ENCODE results near the gene KCNE2. TPM values are rescaled to one million over a fixed set of nuclear protein-coding genes. Genes with fewer than 3 reads are reported as not detected.
"Not testable (repeated sequence)": the region's sequence is repeated elsewhere in the genome, so short reads cannot be mapped to it uniquely, and the experiment has no call there.

KCNE2 gene
- total and polyA plus RNA-seq, 2 donors (not counting 1 experiment from before 2014, with no cell fraction given) = not detected

GRCh38 chr21:34404742-34405141, 40.9 kb downstream of the KCNE2 start:
- H3K27ac Mint-ChIP-seq; H4K20me1 ChIP-seq (ENCODE audit: control insufficient read depth, insufficient read depth, low read length, poor library complexity, severe bottlenecking); ATAC-seq (ENCODE audit: low read depth); H2AFZ ChIP-seq (ENCODE audit: insufficient read depth, low read depth, low read length, poor library complexity, severe bottlenecking); H3K79me2 ChIP-seq (ENCODE audit: control insufficient read depth, insufficient read depth, low read length); H3K36me3 ChIP-seq (replicated peaks in 1 of 2; ENCODE audit: control extremely low read depth in 1 of 2, control insufficient read depth in 1 of 2, extremely low read depth in 1 of 2, insufficient read depth in 2 of 2, low read length in 1 of 2); H3K27me3 ChIP-seq (replicated peaks in 1 of 4; ENCODE audit: control extremely low read depth in 1 of 4, control insufficient read depth in 3 of 4, insufficient read depth in 4 of 4, low read length in 3 of 4); H3K4me3 ChIP-seq (ENCODE audit: control extremely low read depth in 1 of 5, extremely low read depth in 1 of 5, insufficient read depth in 1 of 5, low read depth in 2 of 5, low read length in 4 of 5); H3K9me3 ChIP-seq (ENCODE audit: control extremely low read depth in 1 of 3, control insufficient read depth in 2 of 3, insufficient read depth in 1 of 3, low read length in 2 of 3); POLR2A ChIA-PET; H3K27me3 Mint-ChIP-seq; H3K9me3 Mint-ChIP-seq (ENCODE audit: insufficient read depth); DNase-seq; CTCF ChIA-PET; intact Hi-C loops (cut with micrococcal nuclease); H3K27ac ChIP-seq (ENCODE audit: low read length in 2 of 2); H3K4me1 Mint-ChIP-seq; H3K4me1 ChIP-seq (ENCODE audit: control insufficient read depth in 2 of 2, insufficient read depth in 2 of 2, low read length in 2 of 2); H3K4me3 Mint-ChIP-seq; H3K4me2 ChIP-seq (replicated peaks; ENCODE audit: low read depth, low read length, poor library complexity, severe bottlenecking); H3K9ac ChIP-seq (ENCODE audit: low read length): not testable (repeated sequence)
- no CpG with 5 or more reads among the region's 5 CpGs for WGBS (ENCODE audit: insufficient coverage)

DNA sequence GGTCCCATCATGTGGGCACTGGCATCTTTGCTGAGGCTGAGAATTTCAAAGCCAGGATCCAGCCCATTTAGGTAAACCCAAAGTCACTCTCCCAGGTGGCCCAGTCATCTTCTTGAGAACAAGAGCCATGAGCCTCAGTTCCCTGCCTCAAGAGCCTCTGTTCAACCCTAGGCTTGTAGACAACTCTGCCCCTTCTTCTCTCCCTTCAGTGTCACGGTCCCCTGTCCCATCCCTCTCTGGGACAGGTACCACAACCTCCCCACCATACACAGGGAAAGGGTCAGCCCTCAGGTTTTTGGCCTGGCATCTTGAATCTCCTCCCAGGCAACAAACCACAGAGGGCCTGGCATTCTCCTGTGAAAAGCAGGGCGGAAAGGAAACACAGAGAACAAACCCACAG, 41.9 kb downstream of the KCNE2 start:
- H3K4me2 ChIP-seq (replicated peaks; ENCODE audit: low read depth, low read length, poor library complexity, severe bottlenecking); intact Hi-C loops (cut with micrococcal nuclease); H3K27me3 ChIP-seq (replicated peaks in 1 of 4; ENCODE audit: control extremely low read depth in 1 of 4, control insufficient read depth in 3 of 4, insufficient read depth in 4 of 4, low read length in 3 of 4); H3K9me3 Mint-ChIP-seq (ENCODE audit: insufficient read depth); H3K9ac ChIP-seq (ENCODE audit: low read length); H4K20me1 ChIP-seq (ENCODE audit: control insufficient read depth, insufficient read depth, low read length, poor library complexity, severe bottlenecking); H2AFZ ChIP-seq (ENCODE audit: insufficient read depth, low read depth, low read length, poor library complexity, severe bottlenecking); H3K27me3 Mint-ChIP-seq; H3K27ac ChIP-seq (ENCODE audit: low read length in 2 of 2); H3K9me3 ChIP-seq (ENCODE audit: control extremely low read depth in 1 of 3, control insufficient read depth in 2 of 3, insufficient read depth in 1 of 3, low read length in 2 of 3); DNase-seq; CTCF ChIA-PET; H3K4me3 Mint-ChIP-seq; H3K36me3 ChIP-seq (replicated peaks in 1 of 2; ENCODE audit: control extremely low read depth in 1 of 2, control insufficient read depth in 1 of 2, extremely low read depth in 1 of 2, insufficient read depth in 2 of 2, low read length in 1 of 2); H3K4me3 ChIP-seq (ENCODE audit: control extremely low read depth in 1 of 5, extremely low read depth in 1 of 5, insufficient read depth in 1 of 5, low read depth in 2 of 5, low read length in 4 of 5); H3K79me2 ChIP-seq (ENCODE audit: control insufficient read depth, insufficient read depth, low read length); POLR2A ChIA-PET; ATAC-seq (ENCODE audit: low read depth); H3K4me1 ChIP-seq (ENCODE audit: control insufficient read depth in 2 of 2, insufficient read depth in 2 of 2, low read length in 2 of 2); H3K27ac Mint-ChIP-seq; H3K4me1 Mint-ChIP-seq: not testable (repeated sequence)
- WGBS (ENCODE audit: insufficient coverage) = no CpG with 5 or more reads among the region's 2 CpGs

DNA sequence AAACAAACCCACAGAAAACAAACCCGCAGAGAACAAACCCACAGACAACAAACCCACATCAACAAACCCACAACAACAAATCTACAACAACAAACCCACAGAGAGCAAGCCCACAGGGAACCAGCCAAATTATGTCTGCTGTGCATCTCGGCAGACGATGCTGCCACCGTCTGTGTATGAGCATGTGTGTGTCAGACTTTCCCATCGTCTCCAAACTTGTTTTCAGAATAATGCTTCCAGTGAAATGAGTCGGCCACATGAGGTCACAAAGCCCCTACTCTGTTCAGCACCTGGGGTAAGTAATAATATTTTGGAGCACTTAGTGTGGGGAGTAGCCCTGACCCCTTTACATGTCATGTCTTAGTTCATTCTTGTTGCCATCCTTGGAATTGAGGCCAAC, 42.3 kb downstream of the KCNE2 start:
- H3K36me3 ChIP-seq (replicated peaks in 1 of 2; ENCODE audit: control extremely low read depth in 1 of 2, control insufficient read depth in 1 of 2, extremely low read depth in 1 of 2, insufficient read depth in 2 of 2, low read length in 1 of 2); H3K27me3 ChIP-seq (replicated peaks in 1 of 4; ENCODE audit: control extremely low read depth in 1 of 4, control insufficient read depth in 3 of 4, insufficient read depth in 4 of 4, low read length in 3 of 4); H2AFZ ChIP-seq (ENCODE audit: insufficient read depth, low read depth, low read length, poor library complexity, severe bottlenecking); H3K4me2 ChIP-seq (replicated peaks; ENCODE audit: low read depth, low read length, poor library complexity, severe bottlenecking); H3K27ac Mint-ChIP-seq; H4K20me1 ChIP-seq (ENCODE audit: control insufficient read depth, insufficient read depth, low read length, poor library complexity, severe bottlenecking); H3K4me1 ChIP-seq (ENCODE audit: control insufficient read depth in 2 of 2, insufficient read depth in 2 of 2, low read length in 2 of 2); intact Hi-C loops (cut with micrococcal nuclease); H3K27me3 Mint-ChIP-seq; H3K9me3 ChIP-seq (ENCODE audit: control extremely low read depth in 1 of 3, control insufficient read depth in 2 of 3, insufficient read depth in 1 of 3, low read length in 2 of 3); H3K4me3 ChIP-seq (ENCODE audit: control extremely low read depth in 1 of 5, extremely low read depth in 1 of 5, insufficient read depth in 1 of 5, low read depth in 2 of 5, low read length in 4 of 5); H3K4me1 Mint-ChIP-seq; H3K4me3 Mint-ChIP-seq; H3K27ac ChIP-seq (ENCODE audit: low read length in 2 of 2); CTCF ChIA-PET; POLR2A ChIA-PET; H3K9me3 Mint-ChIP-seq (ENCODE audit: insufficient read depth); DNase-seq; H3K79me2 ChIP-seq (ENCODE audit: control insufficient read depth, insufficient read depth, low read length); ATAC-seq (ENCODE audit: low read depth); H3K9ac ChIP-seq (ENCODE audit: low read length): not testable (repeated sequence)
- no CpG with 5 or more reads among the region's 6 CpGs for WGBS (ENCODE audit: insufficient coverage)

GRCh38 chr21:34406676-34407075, 42.9 kb downstream of the KCNE2 start:
- no CpG with 5 or more reads among the region's 2 CpGs for WGBS (ENCODE audit: insufficient coverage)
- intact Hi-C loops (cut with micrococcal nuclease); H3K36me3 ChIP-seq (replicated peaks in 1 of 2; ENCODE audit: control extremely low read depth in 1 of 2, control insufficient read depth in 1 of 2, extremely low read depth in 1 of 2, insufficient read depth in 2 of 2, low read length in 1 of 2); H3K9me3 Mint-ChIP-seq (ENCODE audit: insufficient read depth); DNase-seq; H2AFZ ChIP-seq (ENCODE audit: insufficient read depth, low read depth, low read length, poor library complexity, severe bottlenecking); H3K9me3 ChIP-seq (ENCODE audit: control extremely low read depth in 1 of 3, control insufficient read depth in 2 of 3, insufficient read depth in 1 of 3, low read length in 2 of 3); H3K27me3 Mint-ChIP-seq; H3K4me3 Mint-ChIP-seq; H3K27ac ChIP-seq (ENCODE audit: low read length in 2 of 2); CTCF ChIA-PET; H3K79me2 ChIP-seq (ENCODE audit: control insufficient read depth, insufficient read depth, low read length); H3K4me1 Mint-ChIP-seq; H3K4me1 ChIP-seq (ENCODE audit: control insufficient read depth in 2 of 2, insufficient read depth in 2 of 2, low read length in 2 of 2); POLR2A ChIA-PET; H3K9ac ChIP-seq (ENCODE audit: low read length); H3K4me3 ChIP-seq (ENCODE audit: control extremely low read depth in 1 of 5, extremely low read depth in 1 of 5, insufficient read depth in 1 of 5, low read depth in 2 of 5, low read length in 4 of 5); H4K20me1 ChIP-seq (ENCODE audit: control insufficient read depth, insufficient read depth, low read length, poor library complexity, severe bottlenecking); H3K4me2 ChIP-seq (replicated peaks; ENCODE audit: low read depth, low read length, poor library complexity, severe bottlenecking); H3K27me3 ChIP-seq (replicated peaks in 1 of 4; ENCODE audit: control extremely low read depth in 1 of 4, control insufficient read depth in 3 of 4, insufficient read depth in 4 of 4, low read length in 3 of 4); ATAC-seq (ENCODE audit: low read depth); H3K27ac Mint-ChIP-seq: not testable (repeated sequence)

Data from B cell (primary cell).